Stimulated activated CD8-positive, alpha-beta memory T cell treated with anti-CD3 and anti-CD28 coated beads, Interleukin-12 subunit alpha, Interleukin-12 subunit beta, amount 100 ng/mL, for 4 hours (primary cell): Measurements from ENCODE around the gene MEF2B.
"Not testable (repeated sequence)": the region's sequence is repeated elsewhere in the genome, so short reads cannot be mapped to it uniquely, and the experiment has no call there.

Experiments used
- DNase-seq: peaks from one replicate; pipeline ENCODE4 v3.0.0-alpha.2; 2020; ENCODE audit warnings: low read depth

Gene MEF2B

GRCh38 chr19:19126102-19126501 lies 44.0 kb downstream of the MEF2B start:
- DNase-seq = no peak

- no peak for DNase-seq
Measured at GRCh38 chr19:19123386-19123785, 46.7 kb downstream of the MEF2B start.

GRCh38 chr19:19122902-19123301 lies 47.2 kb downstream of the MEF2B start:
- DNase-seq = no peak

- DNase-seq = no peak
Measured at GRCh38 chr19:19121371-19121770, 48.7 kb downstream of the MEF2B start.

GRCh38 chr19:19120308-19121231 lies 49.5 kb downstream of the MEF2B start:
- no peak for DNase-seq

GRCh38 chr19:19119325-19120237 lies 50.5 kb downstream of the MEF2B start:
- no peak for DNase-seq

GRCh38 chr19:19115954-19116353 lies 54.1 kb downstream of the MEF2B start:
- DNase-seq = no peak

GRCh38 chr19:19113040-19113626 lies 56.9 kb downstream of the MEF2B start:
- no peak for DNase-seq

- DNase-seq = no peak
Measured at GRCh38 chr19:19111967-19112580, 58.0 kb downstream of the MEF2B start.

- DNase-seq = no peak
Measured at GRCh38 chr19:19111136-19111835, 58.8 kb downstream of the MEF2B start.

- no peak for DNase-seq
Measured at GRCh38 chr19:19110410-19111135, 59.5 kb downstream of the MEF2B start.

GRCh38 chr19:19109601-19110000 lies 60.5 kb downstream of the MEF2B start:
- no peak for DNase-seq

GRCh38 chr19:19107654-19108053 lies 62.4 kb downstream of the MEF2B start:
- no peak for DNase-seq

- not testable (repeated sequence) for DNase-seq
Measured at GRCh38 chr19:19106938-19107337, 63.1 kb downstream of the MEF2B start.

GRCh38 chr19:19106056-19106551 lies 64.0 kb downstream of the MEF2B start:
- no peak for DNase-seq

GRCh38 chr19:19105365-19106055 lies 64.6 kb downstream of the MEF2B start:
- DNase-seq = no peak

GRCh38 chr19:19103167-19103566 lies 66.9 kb downstream of the MEF2B start:
- DNase-seq = no peak

- not testable (repeated sequence) for DNase-seq
Measured at GRCh38 chr19:19102566-19102965, 67.5 kb downstream of the MEF2B start.

- DNase-seq = no peak
Measured at GRCh38 chr19:19101540-19101939, 68.5 kb downstream of the MEF2B start.
